ENCODE results near the gene TBC1D14.

Gene TBC1D14

GRCh38 chr4:6948134-6948460 is 38.5 kb downstream of the TBC1D14 start:
- no peak overlapping the region for H2AFZ ChIP-seq (ENCODE audit: low read length)
- H3K9me2 ChIP-seq (replicated peaks; ENCODE audit: low read depth, low read length) = no peaks in the 10 kb centered on the region
- H3K4me2 ChIP-seq (ENCODE audit: low read depth, low read length, poor library complexity, severe bottlenecking) = no peak overlapping the region
- no peaks in the 10 kb centered on the region for H3K36me3 ChIP-seq (ENCODE audit: insufficient read depth, low read length)
- no peak overlapping the region for H3K4me3 ChIP-seq (ENCODE audit: low read length, poor library complexity, severe bottlenecking)
- peaks cover 6% of the 10 kb centered on the region for H3K4me1 ChIP-seq (ENCODE audit: insufficient read depth, low read length, poor library complexity, severe bottlenecking)
- H3K79me2 ChIP-seq (ENCODE audit: insufficient read depth, low read length) = peaks cover 18% of the 10 kb centered on the region; the same call in 1 of the 2 replicates
- TF ChIP-seq CTCF (conservative IDR thresholded peaks at IDR 0.05; ENCODE audit: low read length) (no peak), EZH2phosphoT487 (IDR thresholded peaks at IDR 0.05; ENCODE audit: borderline replicate concordance) (no peak)
- H3K9ac ChIP-seq (ENCODE audit: low read depth, low read length, poor library complexity, severe bottlenecking) = no peak overlapping the region
- H3K9me3 ChIP-seq (ENCODE audit: insufficient read depth, low read depth, low read length) = no peaks in the 10 kb centered on the region
- peaks cover 2% of the 10 kb centered on the region for H4K20me1 ChIP-seq (ENCODE audit: insufficient read depth, low read length, poor library complexity, severe bottlenecking)
- no peaks in the 10 kb centered on the region for H3K27me3 ChIP-seq (ENCODE audit: insufficient read depth, low read length, poor library complexity, severe bottlenecking)
- no peaks in the 10 kb centered on the region for H3F3A ChIP-seq (ENCODE audit: low read depth)

GRCh38 chr4:6951880-6952381 is 42.3 kb downstream of the TBC1D14 start:
- H3K27me3 ChIP-seq (ENCODE audit: insufficient read depth, low read length, poor library complexity, severe bottlenecking) = no peaks in the 10 kb centered on the region
- no peaks in the 10 kb centered on the region for H3K36me3 ChIP-seq (ENCODE audit: insufficient read depth, low read length)
- no peak overlapping the region for H3K9ac ChIP-seq (ENCODE audit: low read depth, low read length, poor library complexity, severe bottlenecking)
- peaks cover 6% of the 10 kb centered on the region for H3K4me1 ChIP-seq (ENCODE audit: insufficient read depth, low read length, poor library complexity, severe bottlenecking)
- no peak overlapping the region for H3K4me3 ChIP-seq (ENCODE audit: low read length, poor library complexity, severe bottlenecking)
- H3F3A ChIP-seq (ENCODE audit: low read depth) = no peaks in the 10 kb centered on the region
- H3K79me2 ChIP-seq (ENCODE audit: insufficient read depth, low read length) = peaks cover 19% of the 10 kb centered on the region; the same call in 1 of the 2 replicates
- H3K9me2 ChIP-seq (replicated peaks; ENCODE audit: low read depth, low read length) = no peaks in the 10 kb centered on the region
- TF ChIP-seq CTCF (conservative IDR thresholded peaks at IDR 0.05; ENCODE audit: low read length) (no peak), EZH2phosphoT487 (IDR thresholded peaks at IDR 0.05; ENCODE audit: borderline replicate concordance) (no peak)
- H3K9me3 ChIP-seq (ENCODE audit: insufficient read depth, low read depth, low read length) = no peaks in the 10 kb centered on the region
- no peaks in the 10 kb centered on the region for H4K20me1 ChIP-seq (ENCODE audit: insufficient read depth, low read length, poor library complexity, severe bottlenecking)
- H3K4me2 ChIP-seq (ENCODE audit: low read depth, low read length, poor library complexity, severe bottlenecking) = no peak overlapping the region
- no peak overlapping the region for H2AFZ ChIP-seq (ENCODE audit: low read length)

- peaks cover 19% of the 10 kb centered on the region; the same call in 1 of the 2 replicates for H3K79me2 ChIP-seq (ENCODE audit: insufficient read depth, low read length)
- no peaks in the 10 kb centered on the region for H3K9me3 ChIP-seq (ENCODE audit: insufficient read depth, low read depth, low read length)
- H3K4me3 ChIP-seq (ENCODE audit: low read length, poor library complexity, severe bottlenecking) = no peak overlapping the region
- H3K4me2 ChIP-seq (ENCODE audit: low read depth, low read length, poor library complexity, severe bottlenecking) = no peak overlapping the region
- H3F3A ChIP-seq (ENCODE audit: low read depth) = no peaks in the 10 kb centered on the region
- no peaks in the 10 kb centered on the region for H3K9me2 ChIP-seq (replicated peaks; ENCODE audit: low read depth, low read length)
- no peak overlapping the region for H2AFZ ChIP-seq (ENCODE audit: low read length)
- no peaks in the 10 kb centered on the region for H4K20me1 ChIP-seq (ENCODE audit: insufficient read depth, low read length, poor library complexity, severe bottlenecking)
- H3K9ac ChIP-seq (ENCODE audit: low read depth, low read length, poor library complexity, severe bottlenecking) = no peak overlapping the region
- no peaks in the 10 kb centered on the region for H3K36me3 ChIP-seq (ENCODE audit: insufficient read depth, low read length)
- TF ChIP-seq EZH2phosphoT487 (IDR thresholded peaks at IDR 0.05; ENCODE audit: borderline replicate concordance) = no peak
- TF ChIP-seq CTCF (conservative IDR thresholded peaks at IDR 0.05; ENCODE audit: low read length) = no peak
- H3K4me1 ChIP-seq (ENCODE audit: insufficient read depth, low read length, poor library complexity, severe bottlenecking) = peaks cover 6% of the 10 kb centered on the region
- no peaks in the 10 kb centered on the region for H3K27me3 ChIP-seq (ENCODE audit: insufficient read depth, low read length, poor library complexity, severe bottlenecking)
Observed at GRCh38 chr4:6953751-6954380, 44.2 kb downstream of the TBC1D14 start.

All from Loucy (cell line).